ENCODE data around the gene SLC2A5.

DNA sequence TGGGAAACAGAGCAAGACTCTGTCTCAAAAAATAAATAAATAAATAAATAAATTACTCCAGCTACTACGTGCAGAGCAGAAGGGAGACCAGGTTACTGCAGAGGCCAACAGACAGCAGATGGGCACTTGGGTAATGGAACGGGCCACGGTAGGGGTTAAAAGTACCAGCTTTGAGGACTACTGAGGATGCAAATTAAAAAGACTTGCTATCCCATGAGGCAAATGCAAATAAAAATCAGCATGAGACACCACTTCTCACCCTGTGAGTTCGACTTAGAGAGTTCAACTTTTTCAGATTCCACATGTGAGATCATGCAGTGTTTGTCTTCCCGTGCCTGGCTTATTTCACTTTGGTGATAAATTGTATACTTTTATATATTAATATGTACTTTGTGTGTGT is 6.6 kb downstream of the SLC2A5 start:
- TF ChIP-seq, protein P1, sequence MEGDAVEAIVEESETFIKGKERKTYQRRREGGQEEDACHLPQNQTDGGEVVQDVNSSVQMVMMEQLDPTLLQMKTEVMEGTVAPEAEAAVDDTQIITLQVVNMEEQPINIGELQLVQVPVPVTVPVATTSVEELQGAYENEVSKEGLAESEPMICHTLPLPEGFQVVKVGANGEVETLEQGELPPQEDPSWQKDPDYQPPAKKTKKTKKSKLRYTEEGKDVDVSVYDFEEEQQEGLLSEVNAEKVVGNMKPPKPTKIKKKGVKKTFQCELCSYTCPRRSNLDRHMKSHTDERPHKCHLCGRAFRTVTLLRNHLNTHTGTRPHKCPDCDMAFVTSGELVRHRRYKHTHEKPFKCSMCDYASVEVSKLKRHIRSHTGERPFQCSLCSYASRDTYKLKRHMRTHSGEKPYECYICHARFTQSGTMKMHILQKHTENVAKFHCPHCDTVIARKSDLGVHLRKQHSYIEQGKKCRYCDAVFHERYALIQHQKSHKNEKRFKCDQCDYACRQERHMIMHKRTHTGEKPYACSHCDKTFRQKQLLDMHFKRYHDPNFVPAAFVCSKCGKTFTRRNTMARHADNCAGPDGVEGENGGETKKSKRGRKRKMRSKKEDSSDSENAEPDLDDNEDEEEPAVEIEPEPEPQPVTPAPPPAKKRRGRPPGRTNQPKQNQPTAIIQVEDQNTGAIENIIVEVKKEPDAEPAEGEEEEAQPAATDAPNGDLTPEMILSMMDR (IDR thresholded peaks at IDR 0.05; ENCODE audit: low read depth, low read length) = no peak
- TF ChIP-seq EZH2phosphoT487 (IDR thresholded peaks at IDR 0.05; ENCODE audit: low read depth) = no peak

Measured in OCI-LY3 (cell line).